Stomach smooth muscle (tissue), 2 donors: ENCODE measurements around the gene C9orf50.
"Not testable (repeated sequence)": the region's sequence is repeated elsewhere in the genome, so short reads cannot be mapped to it uniquely, and the experiment has no call there.

ENCODE experiments used
- H3K27ac ChIP-seq: one replicate; pipeline ENCODE4 v1.7.0; 2013; ENCODE audit warnings: mild to moderate bottlenecking, low read length, inconsistent platforms
- H3K27me3 ChIP-seq, 2 donors: one replicate each; pipeline ENCODE4 v1.7.0; 2013; ENCODE audit warnings: low read length in 2 of 2; ENCODE audit not compliant: insufficient read depth in 2 of 2, control insufficient read depth in 1 of 2
- H3K36me3 ChIP-seq, 2 donors: one replicate each; pipeline ENCODE4 v1.7.0; 2013; ENCODE audit warnings: low read length in 2 of 2; ENCODE audit not compliant: control insufficient read depth in 2 of 2, insufficient read depth in 2 of 2
- H3K4me1 ChIP-seq: one replicate; pipeline ENCODE4 v1.7.0; 2013; ENCODE audit warnings: low read length; ENCODE audit not compliant: control insufficient read depth, insufficient read depth
- H3K4me3 ChIP-seq, 2 donors: one replicate each; pipeline ENCODE4 v1.7.0; 2013; ENCODE audit warnings: low read length in 2 of 2
- H3K9ac ChIP-seq, 2 donors: one replicate each; pipeline ENCODE4 v1.7.0; 2013; ENCODE audit warnings: low read length in 2 of 2, mild to moderate bottlenecking in 1 of 2
- H3K9me3 ChIP-seq, 2 donors: one replicate each; pipeline ENCODE4 v1.7.0; 2013; ENCODE audit warnings: low read length in 2 of 2; ENCODE audit not compliant: control insufficient read depth in 2 of 2
- donor health status: healthy.
- donor health status: Pancreatic carcinoma.

Gene C9orf50

DNA sequence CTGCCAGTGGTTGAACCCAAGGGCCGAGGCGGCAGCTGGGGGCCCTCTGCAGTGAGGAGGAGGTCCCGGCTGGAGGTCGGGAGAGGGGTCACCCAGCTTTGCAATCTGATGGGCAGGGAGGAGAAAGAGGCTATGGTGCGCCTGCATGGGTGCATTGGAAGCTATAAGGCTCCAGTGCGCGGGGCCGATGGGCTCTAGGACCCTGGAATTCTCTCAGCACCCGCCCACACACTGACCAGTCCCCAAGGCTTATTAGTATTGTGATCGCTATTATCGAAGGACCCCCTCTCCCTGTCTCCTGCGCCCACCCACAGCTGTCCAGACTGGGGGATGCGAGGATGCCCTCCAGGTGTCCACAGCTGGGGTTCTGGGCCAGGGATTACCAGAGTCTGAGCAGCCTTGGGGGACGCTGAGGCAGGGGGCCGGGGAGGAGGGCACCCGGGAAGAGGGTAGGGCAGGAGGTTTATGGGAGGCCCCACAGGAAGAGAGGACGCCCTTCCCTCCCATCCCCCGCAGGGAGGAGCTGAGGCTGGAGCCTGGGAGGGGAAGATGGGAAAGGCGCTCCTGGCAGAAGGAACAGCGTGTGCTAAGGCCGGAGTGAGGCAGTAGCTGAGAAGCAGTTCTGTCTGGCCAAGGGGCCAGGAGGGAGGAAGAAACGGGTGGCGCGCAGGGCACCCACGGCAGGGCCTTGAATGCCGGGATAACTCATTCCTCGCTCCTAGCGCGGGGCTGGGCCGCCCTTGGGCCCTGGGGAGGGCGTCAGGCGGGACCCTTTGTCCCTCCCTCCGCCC, 24.2 kb downstream of the C9orf50 start:
- H3K27ac ChIP-seq: peak overlapping the region; percentile 69
- peak overlapping the region; percentile 69 to 72 for H3K9ac ChIP-seq
- H3K4me1 ChIP-seq: peaks cover 14% of the 10 kb centered on the region
- no peaks in the 10 kb centered on the region for H3K36me3 ChIP-seq
- H3K9me3 ChIP-seq: no peaks in the 10 kb centered on the region
- peak overlapping the region; percentile 52 to 71 for H3K4me3 ChIP-seq
- no peaks in the 10 kb centered on the region for H3K27me3 ChIP-seq

DNA sequence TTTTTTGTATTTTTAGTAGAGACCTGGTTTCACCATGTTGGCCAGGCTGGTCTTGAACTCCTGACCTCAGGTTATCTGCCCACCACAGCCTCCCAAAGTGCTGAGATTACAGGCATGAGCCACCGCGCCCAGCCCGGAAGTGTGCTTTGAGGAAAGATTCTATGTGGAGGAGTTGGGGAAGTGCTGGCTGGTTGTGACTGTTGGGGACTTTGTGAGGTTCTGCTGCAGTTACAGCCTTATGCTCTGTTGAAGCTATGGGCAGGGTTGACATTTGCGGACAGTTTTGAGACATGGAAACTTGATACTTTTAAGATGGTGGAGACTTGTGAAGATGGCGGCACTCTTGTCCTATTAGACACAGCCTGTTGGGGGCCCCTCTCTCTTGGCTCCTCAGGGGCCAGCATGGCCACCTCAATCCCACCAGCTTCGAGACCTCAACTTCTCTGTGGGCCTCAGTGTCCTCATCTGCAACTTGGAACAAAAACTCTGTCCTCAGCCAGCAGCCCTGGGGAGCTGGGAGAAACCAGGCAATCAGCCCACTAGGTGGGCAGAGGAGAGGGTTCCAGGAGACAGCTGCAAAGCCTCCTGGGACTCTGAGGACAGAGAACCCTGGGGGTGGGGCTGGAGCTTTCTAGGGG, 24.9 kb downstream of the C9orf50 start:
- Histone ChIP-seq H3K9ac (no peak overlapping the region), H3K9me3 (no peaks in the 10 kb centered on the region), H3K36me3 (no peaks in the 10 kb centered on the region), H3K27ac (peak overlapping the region; percentile 69), H3K27me3 (no peaks in the 10 kb centered on the region), H3K4me3 (no peak overlapping the region), H3K4me1 (peaks cover 14% of the 10 kb centered on the region)

DNA sequence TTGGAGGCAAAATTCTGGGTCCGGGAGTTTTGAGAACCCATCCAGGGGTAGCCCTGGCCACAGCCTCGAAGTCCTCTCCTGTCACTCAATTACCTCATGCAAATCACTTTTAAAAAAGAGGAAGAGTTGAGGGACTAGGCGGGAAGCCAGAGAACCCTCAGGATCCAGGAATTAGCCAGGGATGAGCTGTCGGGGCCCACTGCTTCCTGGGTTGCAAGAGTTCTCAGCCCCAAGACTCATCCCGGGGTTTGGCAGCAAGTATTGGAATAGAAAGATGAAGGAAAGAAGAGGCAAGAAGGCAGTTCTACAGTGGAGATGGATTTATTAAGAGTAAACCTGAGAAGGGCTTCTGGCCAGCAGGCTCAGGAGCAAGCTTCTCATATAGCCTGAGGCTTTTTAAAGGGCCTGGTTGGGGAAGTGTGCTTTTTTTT, 25.6 kb downstream of the C9orf50 start:
- no peak overlapping the region for H3K9ac ChIP-seq
- peaks cover 14% of the 10 kb centered on the region for H3K4me1 ChIP-seq
- H3K9me3 ChIP-seq: no peaks in the 10 kb centered on the region
- no peak overlapping the region for H3K27ac ChIP-seq
- H3K36me3 ChIP-seq: no peaks in the 10 kb centered on the region
- no peak overlapping the region for H3K4me3 ChIP-seq
- no peaks in the 10 kb centered on the region for H3K27me3 ChIP-seq

DNA sequence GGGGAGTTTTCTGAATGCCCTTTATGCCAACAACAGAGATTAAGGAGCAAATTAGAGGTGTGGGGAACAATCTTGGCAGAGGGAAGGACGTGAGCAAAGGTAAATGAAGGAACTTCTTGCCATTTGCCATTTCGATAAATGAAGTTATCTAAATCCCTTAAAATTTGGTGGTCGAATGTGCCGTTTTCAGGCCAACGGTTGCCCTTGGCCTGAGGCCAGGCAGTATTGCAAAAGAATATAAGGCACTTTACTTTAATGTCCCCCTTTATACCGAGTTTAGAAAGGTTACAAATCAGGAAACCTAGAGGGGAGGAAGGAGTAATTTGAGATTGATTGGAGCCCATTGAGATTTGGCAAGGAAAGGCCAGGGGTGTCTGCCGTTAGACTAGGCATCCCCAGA, 26.3 kb downstream of the C9orf50 start:
- Histone ChIP-seq H3K9ac (no peak overlapping the region), H3K27ac (no peak overlapping the region), H3K36me3 (no peaks in the 10 kb centered on the region), H3K4me3 (no peak overlapping the region), H3K9me3 (no peaks in the 10 kb centered on the region), H3K4me1 (peaks cover 14% of the 10 kb centered on the region), H3K27me3 (no peaks in the 10 kb centered on the region)

DNA sequence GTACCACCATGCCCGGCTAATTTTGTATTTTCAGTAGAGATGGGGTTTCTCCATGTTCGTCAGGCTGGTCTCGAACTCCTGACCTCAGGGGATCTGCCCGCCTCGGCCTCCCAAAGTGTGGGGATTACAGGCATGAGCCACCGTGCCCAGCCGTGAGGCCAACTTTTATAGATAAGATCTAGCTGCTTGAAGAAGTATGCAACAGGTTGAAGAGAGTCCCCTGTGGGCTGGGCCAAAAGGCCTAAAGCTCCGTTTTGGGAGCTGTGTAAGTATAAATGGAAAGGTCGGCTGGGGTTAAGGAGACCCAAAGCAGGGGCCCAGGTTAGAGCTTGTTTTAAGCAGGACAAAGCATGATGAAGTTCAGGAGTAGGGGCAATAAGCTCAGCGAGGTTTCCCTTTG, 28.1 kb downstream of the C9orf50 start:
- H3K4me3 ChIP-seq, H3K9ac ChIP-seq, H3K36me3 ChIP-seq, H3K27me3 ChIP-seq, H3K27ac ChIP-seq, H3K9me3 ChIP-seq: not testable (repeated sequence)
- H3K4me1 ChIP-seq: peaks cover 11% of the 10 kb centered on the region

DNA sequence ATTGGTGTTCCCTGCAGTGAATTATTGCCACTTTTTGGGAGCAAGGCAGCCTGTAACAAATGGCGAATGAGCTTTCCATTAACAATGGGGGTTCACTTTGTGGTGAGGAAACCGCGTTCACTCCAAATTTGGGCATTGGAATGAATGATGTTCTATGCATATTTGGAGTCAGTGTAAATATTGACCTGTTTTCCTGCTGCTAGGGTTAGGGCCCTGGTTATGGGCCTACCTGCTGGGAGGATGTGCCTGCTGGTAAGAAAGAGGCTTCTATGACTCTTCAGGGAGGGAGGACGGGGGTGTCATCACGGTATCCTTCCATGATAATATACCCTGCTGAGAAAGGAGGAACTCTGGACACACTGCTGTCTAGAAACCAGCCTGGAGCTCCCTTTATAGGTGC, 29.0 kb downstream of the C9orf50 start:
- H3K36me3 ChIP-seq: no peaks in the 10 kb centered on the region
- H3K9ac ChIP-seq: no peak overlapping the region
- no peak overlapping the region for H3K4me3 ChIP-seq
- H3K4me1 ChIP-seq: peaks cover 3% of the 10 kb centered on the region
- no peaks in the 10 kb centered on the region for H3K27me3 ChIP-seq
- H3K9me3 ChIP-seq: no peaks in the 10 kb centered on the region
- H3K27ac ChIP-seq: no peak overlapping the region

DNA sequence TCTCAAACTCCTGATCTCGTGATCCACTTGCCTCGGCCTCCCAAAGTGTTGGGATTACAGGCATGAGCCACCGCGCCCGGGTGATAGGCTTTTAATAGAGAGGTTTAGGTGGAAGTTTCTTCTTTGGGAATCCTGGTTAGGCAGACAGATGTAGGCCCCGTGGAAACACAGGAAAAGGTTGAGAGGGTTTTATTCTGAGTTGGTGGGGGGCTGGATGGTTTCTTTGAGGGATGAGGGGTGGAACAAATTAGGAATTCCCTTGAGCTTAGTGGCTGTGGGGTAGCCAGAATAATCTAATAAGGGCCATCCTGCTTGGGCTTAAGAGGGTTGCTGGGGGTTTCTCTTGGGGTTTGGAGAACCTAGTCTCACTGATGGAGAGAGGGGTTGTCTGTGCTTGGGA, 30.4 kb downstream of the C9orf50 start:
- H3K27ac ChIP-seq: no peak overlapping the region
- no peaks in the 10 kb centered on the region for H3K4me1 ChIP-seq
- H3K27me3 ChIP-seq: no peaks in the 10 kb centered on the region
- no peaks in the 10 kb centered on the region for H3K36me3 ChIP-seq
- no peaks in the 10 kb centered on the region for H3K9me3 ChIP-seq
- no peak overlapping the region for H3K4me3 ChIP-seq
- H3K9ac ChIP-seq: no peak overlapping the region

DNA sequence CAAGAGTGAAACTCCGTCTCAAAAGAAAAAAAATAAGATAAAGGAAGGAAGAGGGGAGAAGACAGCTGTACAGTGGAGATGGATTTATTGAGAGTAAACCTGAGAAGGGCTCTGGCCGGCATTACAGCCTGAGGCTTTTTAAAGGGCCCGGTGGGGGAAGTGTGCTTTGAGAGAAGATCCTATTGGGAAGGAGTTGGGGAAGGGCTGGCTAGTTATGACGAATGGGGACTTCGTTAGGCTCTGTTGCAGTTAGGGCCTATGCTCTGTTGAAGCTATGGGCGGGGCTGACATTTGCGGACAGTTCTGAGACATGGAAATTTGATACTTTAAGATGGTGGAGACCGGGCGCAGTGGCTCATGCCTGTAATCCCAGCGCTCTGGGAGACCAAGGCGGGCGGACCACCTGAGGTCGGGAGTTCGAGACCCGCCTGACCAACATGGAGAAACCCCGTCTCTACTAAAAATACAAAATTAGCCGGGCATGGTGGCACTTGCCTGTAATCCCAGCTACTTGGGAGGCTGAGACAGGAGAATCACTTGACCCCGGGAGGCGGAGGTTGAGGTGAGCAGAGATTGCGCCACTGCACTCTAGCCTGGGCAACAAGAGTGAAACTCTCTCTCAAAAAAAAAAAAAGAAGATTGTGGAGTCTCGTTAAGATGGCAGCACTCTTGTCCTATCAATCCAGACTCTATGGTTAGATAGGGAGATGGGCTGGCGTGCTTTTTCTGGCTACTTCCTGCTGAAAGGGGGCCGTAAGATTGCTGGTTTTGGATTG, 33.2 kb downstream of the C9orf50 start:
- H3K27ac ChIP-seq: no peak overlapping the region
- no peak overlapping the region for H3K9ac ChIP-seq
- no peaks in the 10 kb centered on the region for H3K36me3 ChIP-seq
- H3K27me3 ChIP-seq: no peaks in the 10 kb centered on the region
- H3K4me3 ChIP-seq: no peak overlapping the region
- no peaks in the 10 kb centered on the region for H3K4me1 ChIP-seq
- no peaks in the 10 kb centered on the region for H3K9me3 ChIP-seq

DNA sequence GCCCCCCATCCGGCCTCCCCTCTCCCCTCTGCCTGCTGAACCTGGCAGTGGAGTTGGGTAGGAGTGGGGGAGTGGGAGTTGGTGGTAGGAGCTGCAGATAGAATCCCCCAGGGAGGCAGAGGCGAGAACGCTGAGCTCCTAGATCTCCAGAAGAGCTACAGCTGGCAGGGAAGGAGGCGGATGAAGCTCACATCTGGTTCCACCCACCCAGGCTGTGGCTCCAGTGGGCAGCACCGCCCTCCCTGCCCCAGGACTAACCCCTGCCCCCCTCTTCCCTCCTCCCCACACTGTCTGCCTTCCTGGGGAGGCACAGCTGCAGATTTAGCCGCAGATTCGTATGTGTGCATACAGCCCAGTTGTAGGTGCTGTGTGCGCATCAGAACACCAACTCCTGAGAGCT, 34.2 kb downstream of the C9orf50 start:
- H3K9ac ChIP-seq: no peak overlapping the region
- no peaks in the 10 kb centered on the region for H3K4me1 ChIP-seq
- H3K27ac ChIP-seq: no peak overlapping the region
- H3K27me3 ChIP-seq: no peaks in the 10 kb centered on the region
- H3K36me3 ChIP-seq: no peaks in the 10 kb centered on the region
- no peak overlapping the region for H3K4me3 ChIP-seq
- no peaks in the 10 kb centered on the region for H3K9me3 ChIP-seq

DNA sequence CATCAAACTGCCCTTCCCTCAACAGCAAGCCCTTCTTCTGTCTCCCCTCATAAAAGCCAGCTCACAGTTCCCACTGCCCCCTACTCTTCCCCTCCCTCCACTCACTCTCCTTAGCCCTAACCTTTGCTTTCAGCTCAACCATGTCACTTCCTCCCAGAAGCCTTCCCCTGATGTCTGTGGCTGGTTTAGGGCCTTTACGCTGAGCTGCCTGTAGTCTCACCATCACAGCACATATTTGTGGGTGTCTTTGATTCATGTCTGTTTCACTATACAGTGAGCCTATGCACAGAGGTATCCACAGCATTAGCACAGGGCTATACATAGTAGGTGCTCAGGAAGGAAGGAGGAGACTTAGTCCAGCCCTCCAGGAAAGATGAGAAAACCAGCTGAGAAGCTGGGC, 34.7 kb downstream of the C9orf50 start:
- Histone ChIP-seq H3K36me3 (no peaks in the 10 kb centered on the region), H3K9me3 (no peaks in the 10 kb centered on the region), H3K9ac (no peak overlapping the region), H3K27ac (no peak overlapping the region), H3K27me3 (no peaks in the 10 kb centered on the region), H3K4me1 (no peaks in the 10 kb centered on the region), H3K4me3 (no peak overlapping the region)
